ENCODE measurements around the gene LRRC8D. TPM values are rescaled to one million over a fixed set of nuclear protein-coding genes. Genes with fewer than 3 reads are reported as not detected.

LRRC8D gene
- total RNA-seq, 4 donors from 2014 or later = 4.7 to 8.5 (median 6.5) TPM

DNA sequence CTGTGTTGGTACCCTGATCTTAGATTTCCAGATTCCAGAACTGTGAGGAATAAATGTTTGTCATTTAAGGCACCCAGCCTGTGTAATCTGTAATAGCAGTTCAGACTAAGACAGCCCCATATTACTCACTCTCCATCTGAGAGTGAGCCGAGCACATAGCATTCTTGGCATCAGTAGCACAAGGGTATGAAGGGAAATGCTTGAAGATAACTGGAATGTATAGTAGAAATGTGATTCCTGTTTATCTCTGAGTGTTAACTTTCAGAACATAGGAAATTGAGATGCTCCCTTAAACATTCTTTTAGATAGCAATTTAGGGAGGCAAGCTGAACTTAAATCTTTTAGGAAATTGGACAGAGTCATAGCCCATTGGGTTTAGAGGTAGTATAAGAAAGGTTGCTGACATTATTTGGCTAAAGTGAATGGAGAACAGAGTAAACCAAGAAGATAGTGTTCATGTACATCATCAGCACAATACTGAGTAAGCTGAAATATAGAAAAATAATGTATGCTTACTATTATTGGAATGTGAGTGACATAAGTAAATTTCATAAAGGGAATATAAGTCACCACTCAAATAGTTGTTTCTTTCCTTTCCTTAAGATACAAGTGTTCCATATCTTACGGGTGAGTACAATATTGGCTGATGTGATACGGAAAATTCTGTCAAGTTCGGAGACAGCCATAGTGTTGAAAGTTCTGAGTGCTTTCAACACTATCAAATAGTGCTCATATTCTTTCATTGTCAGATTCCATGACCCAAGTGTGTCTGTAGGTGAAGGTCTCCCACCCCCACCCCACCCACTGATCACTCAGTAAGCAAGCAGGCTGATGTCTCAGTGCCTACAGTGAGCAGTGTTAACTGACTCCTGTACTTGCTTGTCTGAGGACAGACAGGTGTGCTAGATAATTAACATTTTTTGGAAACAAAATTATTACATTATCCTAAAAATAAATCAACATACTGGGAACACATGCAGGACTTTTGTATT is 73.7 kb downstream of the LRRC8D start:
- Histone ChIP-seq H3K36me3 (no peaks in the 10 kb centered on the region), H3K9me3 (no peaks in the 10 kb centered on the region), H3K27me3 (no peaks in the 10 kb centered on the region), H3K27ac (no peak overlapping the region), H3K4me1 (no peaks in the 10 kb centered on the region), H3K4me3 (no peak overlapping the region)
- TF ChIP-seq, protein P1, sequence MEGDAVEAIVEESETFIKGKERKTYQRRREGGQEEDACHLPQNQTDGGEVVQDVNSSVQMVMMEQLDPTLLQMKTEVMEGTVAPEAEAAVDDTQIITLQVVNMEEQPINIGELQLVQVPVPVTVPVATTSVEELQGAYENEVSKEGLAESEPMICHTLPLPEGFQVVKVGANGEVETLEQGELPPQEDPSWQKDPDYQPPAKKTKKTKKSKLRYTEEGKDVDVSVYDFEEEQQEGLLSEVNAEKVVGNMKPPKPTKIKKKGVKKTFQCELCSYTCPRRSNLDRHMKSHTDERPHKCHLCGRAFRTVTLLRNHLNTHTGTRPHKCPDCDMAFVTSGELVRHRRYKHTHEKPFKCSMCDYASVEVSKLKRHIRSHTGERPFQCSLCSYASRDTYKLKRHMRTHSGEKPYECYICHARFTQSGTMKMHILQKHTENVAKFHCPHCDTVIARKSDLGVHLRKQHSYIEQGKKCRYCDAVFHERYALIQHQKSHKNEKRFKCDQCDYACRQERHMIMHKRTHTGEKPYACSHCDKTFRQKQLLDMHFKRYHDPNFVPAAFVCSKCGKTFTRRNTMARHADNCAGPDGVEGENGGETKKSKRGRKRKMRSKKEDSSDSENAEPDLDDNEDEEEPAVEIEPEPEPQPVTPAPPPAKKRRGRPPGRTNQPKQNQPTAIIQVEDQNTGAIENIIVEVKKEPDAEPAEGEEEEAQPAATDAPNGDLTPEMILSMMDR (IDR thresholded peaks at IDR 0.05) = no peak
- TF ChIP-seq POLR2AphosphoS5 (IDR thresholded peaks at IDR 0.05) = no peak
- TF ChIP-seq POLR2A (IDR thresholded peaks at IDR 0.05) = no peak
- TF ChIP-seq EP300 (IDR thresholded peaks at IDR 0.05) = no peak
- no peak for ATAC-seq
- 71 to 93% methylated on average over 3 to 4 of the region's 4 CpGs for WGBS, 2 donors (ENCODE audit: low coverage in 1 of 2)

DNA sequence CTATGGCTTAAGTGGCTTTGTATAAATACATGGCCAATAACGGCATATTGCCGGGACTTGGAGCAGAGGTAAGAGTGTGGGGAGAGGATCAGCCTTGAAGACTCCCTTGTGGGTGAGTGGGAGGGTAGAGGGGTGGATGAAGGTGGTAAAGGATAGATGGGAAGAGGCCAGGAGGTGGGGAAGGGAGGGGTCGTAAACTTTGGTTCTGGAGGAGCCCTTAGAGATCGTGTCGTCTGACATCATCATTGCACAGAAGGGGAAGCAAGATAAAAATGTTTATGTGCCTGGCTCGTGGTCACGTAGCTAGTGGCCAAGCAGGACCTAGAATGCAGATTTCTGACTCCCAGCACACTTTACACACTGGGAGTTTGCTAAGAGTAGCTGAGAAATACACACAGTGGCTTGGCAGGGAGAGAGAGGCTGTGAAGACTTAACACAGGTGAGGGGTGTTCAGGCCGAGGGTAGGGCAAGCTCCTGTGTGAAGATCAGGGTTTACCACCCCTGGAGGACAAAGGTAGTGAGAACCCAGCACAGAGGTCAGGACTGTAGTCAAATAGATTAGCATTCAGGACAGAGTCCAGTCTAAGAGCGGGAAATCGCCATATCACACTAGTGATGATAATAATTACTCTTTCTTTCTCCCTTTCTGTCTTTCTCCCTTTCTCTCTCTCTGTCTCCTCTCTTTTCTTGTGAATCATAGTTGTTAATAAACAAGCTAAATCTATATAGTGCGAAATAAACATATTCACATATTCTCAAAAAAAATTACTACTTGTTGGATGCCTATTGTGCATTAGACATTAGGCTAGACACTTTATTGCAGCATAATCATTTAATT is 75.5 kb downstream of the LRRC8D start:
- H3K27ac ChIP-seq = no peak overlapping the region
- no peak for ATAC-seq
- H3K4me3 ChIP-seq = no peak overlapping the region
- H3K36me3 ChIP-seq = no peaks in the 10 kb centered on the region
- WGBS, 2 donors (ENCODE audit: low coverage in 1 of 2) = 82 to 90% methylated on average over 10 to 11 of the region's 11 CpGs
- no peaks in the 10 kb centered on the region for H3K27me3 ChIP-seq
- H3K4me1 ChIP-seq = no peaks in the 10 kb centered on the region
- no peaks in the 10 kb centered on the region for H3K9me3 ChIP-seq
- no peak for TF ChIP-seq POLR2AphosphoS5 (IDR thresholded peaks at IDR 0.05)
- TF ChIP-seq, protein P1 (IDR thresholded peaks at IDR 0.05) = no peak
- no peak for TF ChIP-seq EP300 (IDR thresholded peaks at IDR 0.05)
- no peak for TF ChIP-seq POLR2A (IDR thresholded peaks at IDR 0.05)

DNA sequence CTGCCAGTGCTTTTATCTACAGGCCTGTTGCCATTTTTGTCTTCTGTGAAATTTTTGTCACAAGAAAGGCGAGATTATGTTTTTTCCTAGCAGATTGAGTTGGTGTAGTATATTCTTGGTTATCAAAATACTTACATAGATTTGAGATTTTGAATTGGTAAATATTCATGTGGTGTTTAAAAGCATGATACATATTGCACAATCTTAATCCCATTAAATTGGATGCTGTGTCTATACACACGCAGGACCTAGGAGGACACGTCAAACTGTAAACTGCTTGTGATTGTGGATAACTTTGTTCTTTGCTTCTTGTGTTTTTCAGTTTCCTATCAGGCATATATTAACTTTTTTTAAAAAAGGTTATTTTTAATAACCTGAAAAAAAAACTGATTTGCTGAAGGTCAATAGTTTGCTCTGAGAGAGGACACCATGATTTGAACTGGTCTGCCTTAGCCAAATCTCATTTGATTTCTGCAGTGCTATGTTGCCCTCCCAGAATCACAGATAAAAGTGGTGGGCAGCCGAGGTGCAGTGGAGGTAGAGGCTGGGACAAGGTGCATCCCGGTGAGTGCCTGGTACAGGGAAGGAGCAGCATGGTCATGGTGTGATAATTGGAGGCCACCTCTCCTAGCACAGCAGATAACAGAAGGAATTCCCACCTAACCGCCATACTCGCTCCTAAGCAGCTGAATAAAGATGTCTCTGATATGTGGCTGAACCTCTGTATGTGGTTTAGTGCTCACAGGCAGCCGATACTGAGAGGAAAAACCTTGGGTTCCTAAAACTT is 76.7 kb downstream of the LRRC8D start:
- no peaks in the 10 kb centered on the region for H3K27me3 ChIP-seq
- no peak for ATAC-seq
- H3K36me3 ChIP-seq = no peaks in the 10 kb centered on the region
- WGBS, 2 donors (ENCODE audit: low coverage in 1 of 2) = 93 to 96% methylated on average over 6 to 8 of the region's 8 CpGs
- no peak overlapping the region for H3K27ac ChIP-seq
- H3K9me3 ChIP-seq = no peaks in the 10 kb centered on the region
- H3K4me1 ChIP-seq = no peaks in the 10 kb centered on the region
- TF ChIP-seq POLR2A (IDR thresholded peaks at IDR 0.05) = no peak
- no peak for TF ChIP-seq POLR2AphosphoS5 (IDR thresholded peaks at IDR 0.05)
- TF ChIP-seq EP300 (IDR thresholded peaks at IDR 0.05) = no peak
- TF ChIP-seq, protein P1 (IDR thresholded peaks at IDR 0.05) = no peak
- H3K4me3 ChIP-seq = no peak overlapping the region

DNA sequence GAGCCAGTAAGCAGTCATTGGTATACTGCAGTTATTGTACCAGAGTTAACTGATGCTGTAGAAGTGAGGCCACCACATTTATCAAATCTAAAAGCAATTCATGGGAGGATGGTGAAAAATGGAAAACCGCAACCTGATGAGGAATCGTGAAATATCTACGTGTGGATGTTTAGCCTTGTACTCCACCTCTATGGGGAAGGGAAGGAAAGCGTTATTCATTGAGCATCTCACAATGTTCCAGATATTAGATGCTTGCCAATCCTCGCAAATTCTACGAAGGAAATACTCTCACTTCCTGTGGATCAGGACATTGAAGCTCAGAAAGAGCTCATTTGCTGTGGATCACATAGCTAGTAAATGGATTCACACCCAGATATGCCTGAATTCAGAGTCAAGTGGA is 77.3 kb downstream of the LRRC8D start:
- H3K36me3 ChIP-seq = no peaks in the 10 kb centered on the region
- 78 to 82% methylated on average over 6 of the region's 6 CpGs for WGBS, 2 donors (ENCODE audit: low coverage in 1 of 2)
- no peak for ATAC-seq
- no peaks in the 10 kb centered on the region for H3K4me1 ChIP-seq
- no peak overlapping the region for H3K4me3 ChIP-seq
- no peaks in the 10 kb centered on the region for H3K27me3 ChIP-seq
- no peak for TF ChIP-seq POLR2A (IDR thresholded peaks at IDR 0.05)
- TF ChIP-seq POLR2AphosphoS5 (IDR thresholded peaks at IDR 0.05) = no peak
- no peak for TF ChIP-seq EP300 (IDR thresholded peaks at IDR 0.05)
- TF ChIP-seq, protein P1 (IDR thresholded peaks at IDR 0.05) = no peak
- H3K27ac ChIP-seq = no peak overlapping the region
- H3K9me3 ChIP-seq = no peaks in the 10 kb centered on the region
